ENCODE measurements around the gene FGFR3. TPM values are rescaled to one million over a fixed set of nuclear protein-coding genes. Genes with fewer than 3 reads are reported as not detected.

Gene FGFR3
- polyA plus RNA-seq, 1 experiment = 0.06 TPM

GRCh38 chr4:1771555-1772305, 21.4 kb upstream of the FGFR3 start:
- H3K9me3 ChIP-seq (ENCODE audit: control insufficient read depth, insufficient read depth, low read length) = no peaks in the 10 kb centered on the region; the same call in 1 of the 2 replicates
- TF ChIP-seq, protein P1, sequence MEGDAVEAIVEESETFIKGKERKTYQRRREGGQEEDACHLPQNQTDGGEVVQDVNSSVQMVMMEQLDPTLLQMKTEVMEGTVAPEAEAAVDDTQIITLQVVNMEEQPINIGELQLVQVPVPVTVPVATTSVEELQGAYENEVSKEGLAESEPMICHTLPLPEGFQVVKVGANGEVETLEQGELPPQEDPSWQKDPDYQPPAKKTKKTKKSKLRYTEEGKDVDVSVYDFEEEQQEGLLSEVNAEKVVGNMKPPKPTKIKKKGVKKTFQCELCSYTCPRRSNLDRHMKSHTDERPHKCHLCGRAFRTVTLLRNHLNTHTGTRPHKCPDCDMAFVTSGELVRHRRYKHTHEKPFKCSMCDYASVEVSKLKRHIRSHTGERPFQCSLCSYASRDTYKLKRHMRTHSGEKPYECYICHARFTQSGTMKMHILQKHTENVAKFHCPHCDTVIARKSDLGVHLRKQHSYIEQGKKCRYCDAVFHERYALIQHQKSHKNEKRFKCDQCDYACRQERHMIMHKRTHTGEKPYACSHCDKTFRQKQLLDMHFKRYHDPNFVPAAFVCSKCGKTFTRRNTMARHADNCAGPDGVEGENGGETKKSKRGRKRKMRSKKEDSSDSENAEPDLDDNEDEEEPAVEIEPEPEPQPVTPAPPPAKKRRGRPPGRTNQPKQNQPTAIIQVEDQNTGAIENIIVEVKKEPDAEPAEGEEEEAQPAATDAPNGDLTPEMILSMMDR (IDR thresholded peaks at IDR 0.05; ENCODE audit: low read depth, low read length) = no peak
- H3K27ac ChIP-seq (ENCODE audit: low read depth, low read length) = no peak overlapping the region
- H3K4me3 ChIP-seq (ENCODE audit: low read depth, low read length) = no peak overlapping the region
- peaks cover 6% of the 10 kb centered on the region for H3K27me3 ChIP-seq (ENCODE audit: control insufficient read depth, insufficient read depth, low read length)
- CTCF ChIA-PET = no interaction called here
- DNase-seq (ENCODE audit: low read depth, low spot score) = no peak
- POLR2A ChIA-PET = no interaction called here

DNA sequence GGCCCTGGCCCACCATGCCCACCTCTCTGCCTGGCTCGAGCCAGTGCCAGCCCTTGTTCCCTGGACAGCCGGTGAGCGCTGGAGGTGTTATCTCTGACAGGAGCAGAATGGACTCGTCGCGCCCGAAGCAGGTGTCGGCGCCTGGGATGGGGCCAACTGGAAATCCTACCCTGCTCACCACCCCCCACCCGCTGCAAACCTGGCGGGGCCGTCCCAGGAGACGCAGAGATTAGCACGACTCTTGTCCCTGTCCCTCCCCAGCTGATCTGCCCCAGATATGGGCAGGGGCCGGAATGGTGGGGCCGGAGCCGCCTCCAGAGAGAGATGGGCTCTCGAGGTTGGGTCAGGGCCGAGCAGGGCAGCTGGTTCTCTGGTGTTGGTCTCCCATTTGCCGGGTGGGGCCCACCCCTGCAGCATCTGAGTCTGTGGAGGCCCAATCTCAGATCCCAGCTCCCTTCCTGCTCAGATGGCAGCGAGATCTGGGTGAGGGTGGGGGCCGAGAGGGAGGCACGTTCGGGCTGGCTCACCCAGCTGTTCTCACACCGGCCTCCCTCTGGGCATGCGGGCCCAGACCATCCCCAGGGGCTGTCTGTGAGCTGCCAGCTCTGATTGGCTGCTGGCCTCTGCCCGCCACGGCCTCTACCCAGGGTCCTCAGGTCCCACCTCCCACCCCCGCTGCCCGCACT, 20.1 kb upstream of the FGFR3 start:
- DNase-seq (ENCODE audit: low read depth, low spot score) = no peak
- POLR2A ChIA-PET = no interaction called here
- no peak overlapping the region for H3K27ac ChIP-seq (ENCODE audit: low read depth, low read length)
- no peaks in the 10 kb centered on the region; the same call in 1 of the 2 replicates for H3K9me3 ChIP-seq (ENCODE audit: control insufficient read depth, insufficient read depth, low read length)
- CTCF ChIA-PET = interaction anchor here (0.6 to 0.8 kb wide), 2 partner anchors 9 kb away, joined by 3 read pairs; no protein-coding TSS in a partner anchor
- H3K4me3 ChIP-seq (ENCODE audit: low read depth, low read length) = no peak overlapping the region
- TF ChIP-seq, protein P1 (IDR thresholded peaks at IDR 0.05; ENCODE audit: low read depth, low read length) = no peak
- peaks cover 11% of the 10 kb centered on the region for H3K27me3 ChIP-seq (ENCODE audit: control insufficient read depth, insufficient read depth, low read length)

DNA sequence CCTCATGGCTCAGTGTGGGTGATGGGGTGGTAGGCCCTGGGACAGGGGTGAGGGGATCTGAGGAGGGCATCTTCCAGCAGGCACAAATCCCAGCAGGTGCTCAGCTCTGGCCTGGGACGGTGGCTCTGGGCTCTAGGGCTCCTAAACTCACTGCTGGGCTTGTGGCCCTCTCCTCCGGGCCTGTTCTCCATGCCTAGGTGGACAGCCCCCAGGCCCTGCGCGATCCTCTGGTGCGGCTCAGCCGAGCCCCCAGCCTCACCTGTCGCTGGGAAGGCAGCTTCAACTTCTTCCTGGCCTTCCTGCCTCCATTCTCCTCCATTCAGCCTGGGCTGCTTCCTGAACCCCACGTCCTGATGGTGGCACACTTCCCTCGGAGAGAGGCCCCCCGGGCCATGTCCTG, 19.3 kb upstream of the FGFR3 start:
- DNase-seq (ENCODE audit: low read depth, low spot score) = no peak
- CTCF ChIA-PET = no interaction called here
- H3K27me3 ChIP-seq (ENCODE audit: control insufficient read depth, insufficient read depth, low read length) = peaks cover 11% of the 10 kb centered on the region
- POLR2A ChIA-PET = no interaction called here
- no peak overlapping the region for H3K27ac ChIP-seq (ENCODE audit: low read depth, low read length)
- H3K4me3 ChIP-seq (ENCODE audit: low read depth, low read length) = no peak overlapping the region
- TF ChIP-seq, protein P1 (IDR thresholded peaks at IDR 0.05; ENCODE audit: low read depth, low read length) = no peak
- no peaks in the 10 kb centered on the region; the same call in 1 of the 2 replicates for H3K9me3 ChIP-seq (ENCODE audit: control insufficient read depth, insufficient read depth, low read length)

DNA sequence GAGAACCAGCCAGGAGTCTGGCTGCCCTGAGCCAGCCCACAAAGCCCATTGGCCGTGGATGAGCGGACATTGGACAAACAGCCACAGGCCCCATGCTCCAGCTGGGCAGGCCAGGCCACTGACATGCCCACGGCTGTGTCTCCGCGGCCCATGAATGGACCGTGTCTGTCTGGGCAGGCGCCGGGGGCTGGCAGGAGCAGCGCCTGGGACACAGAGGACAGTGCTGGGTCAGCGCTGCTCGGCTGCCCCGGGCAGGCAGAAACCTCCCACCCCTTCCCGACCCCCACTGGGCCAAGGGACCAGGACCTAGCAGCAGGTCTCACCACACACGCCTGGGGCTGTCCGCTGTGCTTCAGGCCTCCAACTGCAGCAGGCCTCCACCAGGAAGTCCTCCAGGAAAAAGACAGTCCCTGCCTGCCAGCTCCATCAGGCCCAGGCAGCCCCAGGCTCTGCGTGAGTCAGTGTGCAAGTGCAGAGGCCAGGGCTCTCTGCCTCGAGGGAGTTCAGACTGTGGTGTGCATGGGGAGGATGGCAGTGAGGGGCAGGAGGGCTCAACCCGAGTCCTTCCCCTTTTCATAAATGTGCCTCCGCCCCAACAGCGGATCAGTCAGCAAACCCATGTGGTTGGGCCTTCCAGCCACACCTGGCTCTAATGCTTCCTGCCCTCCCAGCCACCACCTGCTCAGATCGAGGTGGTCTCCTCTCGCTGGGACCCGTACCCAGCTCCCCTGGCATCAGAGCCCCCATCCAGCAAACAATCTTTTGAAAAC, 17.2 kb upstream of the FGFR3 start:
- Histone ChIP-seq H3K4me3 (ENCODE audit: low read depth, low read length) (no peak overlapping the region), H3K27ac (ENCODE audit: low read depth, low read length) (no peak overlapping the region), H3K9me3 (ENCODE audit: control insufficient read depth, insufficient read depth, low read length) (no peaks in the 10 kb centered on the region; the same call in 1 of the 2 replicates), H3K27me3 (ENCODE audit: control insufficient read depth, insufficient read depth, low read length) (peaks cover 10% of the 10 kb centered on the region)
- DNase-seq (ENCODE audit: low read depth, low spot score) = no peak
- ChIA-PET CTCF (interaction anchor here (0.9 kb wide), 1 partner anchor 10 kb away, joined by 3 read pairs; no protein-coding TSS in a partner anchor), POLR2A (no interaction called here)
- TF ChIP-seq, protein P1 (IDR thresholded peaks at IDR 0.05; ENCODE audit: low read depth, low read length) = no peak

Data from AG04450 (cell line).